H9 (cell line): ENCODE results near the gene MB21D2. TPM values are rescaled to one million over a fixed set of nuclear protein-coding genes. Genes with fewer than 3 reads are reported as not detected.

Experiments
- DNase-seq: peaks from one replicate; pipeline ENCODE4 v3.0.0-alpha.2; 2017
- H2AFZ ChIP-seq: one replicate; pipeline ENCODE4 v1.6.1; 2013; ENCODE audit warnings: mild to moderate bottlenecking, low read length, control low read depth, moderate library complexity
- H2AK5ac ChIP-seq: 2 replicates; pipeline ENCODE4 v1.6.1; 2013; ENCODE audit warnings: low read length, control low read depth, mixed read lengths; ENCODE audit not compliant: insufficient read length
- H2BK120ac ChIP-seq: one replicate; pipeline ENCODE4 v1.6.1; 2013; ENCODE audit warnings: low read depth, mild to moderate bottlenecking, low read length, control low read depth, inconsistent platforms; ENCODE audit not compliant: poor library complexity, severe bottlenecking
- H2BK12ac ChIP-seq: 2 replicates; pipeline ENCODE4 v1.6.1; 2013; ENCODE audit warnings: low read length, control low read depth, mixed read lengths, low read depth; ENCODE audit not compliant: insufficient read length
- H2BK15ac ChIP-seq: 2 replicates; pipeline ENCODE4 v1.6.1; 2013; ENCODE audit warnings: low read depth, low read length, control low read depth
- H2BK20ac ChIP-seq: one replicate; pipeline ENCODE4 v1.6.1; 2013; ENCODE audit warnings: low read depth, mild to moderate bottlenecking, low read length, control low read depth, inconsistent platforms; ENCODE audit not compliant: poor library complexity, severe bottlenecking
- H2BK5ac ChIP-seq: 2 replicates; pipeline ENCODE4 v1.6.1; 2013; ENCODE audit warnings: low read length, control low read depth, mixed read lengths; ENCODE audit not compliant: insufficient read length
- H3K14ac ChIP-seq: 2 replicates; pipeline ENCODE4 v1.6.1; 2013; ENCODE audit warnings: low read length, control low read depth; ENCODE audit not compliant: insufficient read depth
- H3K18ac ChIP-seq: 2 replicates; pipeline ENCODE4 v1.6.1; 2013; ENCODE audit warnings: low read depth, mild to moderate bottlenecking, mixed read lengths, low read length, control low read depth; ENCODE audit not compliant: insufficient read length
- H3K23ac ChIP-seq: 2 replicates; pipeline ENCODE4 v1.6.1; 2013; ENCODE audit warnings: low read length, control low read depth, mixed read lengths, low read depth; ENCODE audit not compliant: insufficient read length
- H3K23me2 ChIP-seq: 2 replicates; pipeline ENCODE4 v1.6.1; 2013; ENCODE audit warnings: low read depth, mild to moderate bottlenecking, mixed read lengths, low read length, control low read depth; ENCODE audit not compliant: insufficient read length, poor library complexity, severe bottlenecking
- H3K27ac ChIP-seq: 2 replicates; pipeline ENCODE4 v1.5.1; 2013; ENCODE audit warnings: low read length, control low read depth, mixed read lengths, low read depth; ENCODE audit not compliant: insufficient read length
- H3K27me3 ChIP-seq: 2 replicates; pipeline ENCODE4 v1.6.1; 2013; ENCODE audit warnings: low read length, control low read depth, inconsistent platforms; ENCODE audit not compliant: insufficient read depth
- H3K4ac ChIP-seq: 2 replicates; pipeline ENCODE4 v1.6.1; 2013; ENCODE audit warnings: low read depth, mild to moderate bottlenecking, control low read depth, inconsistent platforms, low read length, moderate library complexity
- H3K4me1 ChIP-seq: 2 replicates; pipeline ENCODE4 v1.6.1; 2013; ENCODE audit warnings: low read length, control low read depth, inconsistent platforms; ENCODE audit not compliant: insufficient read depth
- H3K4me2 ChIP-seq: 2 replicates; pipeline ENCODE4 v1.6.1; 2013; ENCODE audit warnings: low read length, control low read depth, mixed read lengths; ENCODE audit not compliant: insufficient read length, insufficient read depth
- H3K56ac ChIP-seq: 2 replicates; pipeline ENCODE4 v1.6.1; 2013; ENCODE audit warnings: low read depth, mild to moderate bottlenecking, mixed read lengths, low read length, control low read depth; ENCODE audit not compliant: insufficient read length
- H3K79me1 ChIP-seq: 2 replicates; pipeline ENCODE4 v1.6.1; 2013; ENCODE audit warnings: low read depth, mild to moderate bottlenecking, moderate library complexity, low read length, control low read depth, inconsistent platforms; ENCODE audit not compliant: insufficient read depth, poor library complexity, severe bottlenecking
- H3K79me2 ChIP-seq: 2 replicates; pipeline ENCODE4 v1.6.1; 2013; ENCODE audit warnings: low read length, control low read depth, inconsistent platforms; ENCODE audit not compliant: insufficient read depth
- H3K9ac ChIP-seq: 2 replicates; pipeline ENCODE4 v1.6.1; 2013; ENCODE audit warnings: low read length, control low read depth, mixed read lengths; ENCODE audit not compliant: insufficient read length; ENCODE audit errors: extremely low read depth
- H3K9me3 ChIP-seq: one replicate; pipeline ENCODE4 v1.6.1; 2013; ENCODE audit warnings: low read depth, low read length, inconsistent platforms; ENCODE audit not compliant: control insufficient read depth
- H3T11ph ChIP-seq: one replicate; pipeline ENCODE4 v1.6.1; 2013; ENCODE audit warnings: mild to moderate bottlenecking, low read length, control low read depth, inconsistent platforms
- H4K20me1 ChIP-seq: one replicate; pipeline ENCODE4 v1.6.1; 2013; ENCODE audit not compliant: control insufficient read depth, insufficient read length, insufficient read depth
- H4K5ac ChIP-seq: 2 replicates; pipeline ENCODE4 v1.6.1; 2013; ENCODE audit warnings: low read depth, mild to moderate bottlenecking, mixed read lengths, low read length, control low read depth; ENCODE audit not compliant: insufficient read length
- H4K8ac ChIP-seq: replicated peaks from 2 replicates; pipeline ENCODE4 v1.6.1; 2013; ENCODE audit warnings: low read length, control low read depth, mixed read lengths, low read depth; ENCODE audit not compliant: insufficient read length
- H4K91ac ChIP-seq: 2 replicates; pipeline ENCODE4 v1.6.1; 2013; ENCODE audit warnings: low read depth, mild to moderate bottlenecking, moderate library complexity, mixed read lengths, low read length, control low read depth; ENCODE audit not compliant: insufficient read length
- H3K27ac Mint-ChIP-seq, 3 experiments: 2 replicates in 2 of 3; 3 replicates in 1 of 3; pipeline ENCODE4 v1.8.0; 2020 to 2021; ENCODE audit warnings: mixed read lengths in 3 of 3, mild to moderate bottlenecking in 1 of 3, moderate library complexity in 1 of 3
- H3K27me3 Mint-ChIP-seq: 2 replicates; pipeline ENCODE4 v1.8.0; 2021; ENCODE audit warnings: low read depth, mild to moderate bottlenecking, moderate library complexity, mixed read lengths
- H3K36me3 Mint-ChIP-seq, 3 experiments: 2 replicates in 2 of 3; 3 replicates in 1 of 3; pipeline ENCODE4 v1.8.0; 2020 to 2021; ENCODE audit warnings: low read depth in 3 of 3, mixed read lengths in 3 of 3; ENCODE audit not compliant: insufficient read depth in 1 of 3
- H3K4me1 Mint-ChIP-seq, 2 experiments: 2 replicates each; pipeline ENCODE4 v1.8.0; 2020; ENCODE audit warnings: mixed read lengths in 2 of 2
- H3K4me3 Mint-ChIP-seq, 2 experiments: 2 replicates in 1 of 2; 3 replicates in 1 of 2; pipeline ENCODE4 v1.8.0; 2020 to 2021; ENCODE audit warnings: mild to moderate bottlenecking in 2 of 2, mixed read lengths in 2 of 2, moderate library complexity in 1 of 2
- H3K9me3 Mint-ChIP-seq, 2 experiments: 2 replicates in 1 of 2; 3 replicates in 1 of 2; pipeline ENCODE4 v1.8.0; 2020; ENCODE audit warnings: mild to moderate bottlenecking in 2 of 2, mixed read lengths in 2 of 2, moderate library complexity in 1 of 2
- CTCF ChIP-seq: fragments of 200-600 bp; sonication (generic); conservative IDR thresholded peaks from 3 replicates; pipeline ENCODE4 v1.8.0; 2021; ENCODE audit warnings: antibody characterized with exemption, mild to moderate bottlenecking
- WGBS: extraction: QIAGEN DNeasy Blood & Tissue Kit; methylation state at CpG from one replicate; pipeline ENCODE4 v1.1.7; 2013; ENCODE audit warnings: missing lambda C conversion rate, low lambda C conversion rate, mixed read lengths; ENCODE audit not compliant: insufficient read length; ENCODE audit errors: extremely low coverage; 5-methylcytosine and 5-hydroxymethylcytosine counted together
- total RNA-seq: library from RNA; stranded (reverse); gene quantifications from 2 replicates; pipeline ENCODE4 v1.2.1, GENCODE V29; 2021

Gene MB21D2
- total RNA-seq, 1 experiment from 2014 or later = 19.1 TPM

- Histone ChIP-seq H2AK5ac (no peak overlapping the region), H2AFZ (no peak overlapping the region), H2BK15ac (no peak overlapping the region), H2BK20ac (no peak overlapping the region), H3K23ac (no peak overlapping the region), H3K14ac (no peak overlapping the region), H3K27ac (no peak overlapping the region), H3K18ac (no peak overlapping the region), H3K4me1 (no peaks in the 10 kb centered on the region), H3T11ph (no peak overlapping the region), H3K4ac (no peak overlapping the region), H2BK120ac (no peak overlapping the region), H3K9ac (no peak overlapping the region), H3K79me1 (no peaks in the 10 kb centered on the region), H3K79me2 (peaks cover 6% of the 10 kb centered on the region; the same call in 1 of the 2 replicates), H2BK5ac (no peak overlapping the region), H4K20me1 (no peaks in the 10 kb centered on the region), H2BK12ac (no peak overlapping the region), H4K91ac (no peak overlapping the region), H4K8ac (no peak overlapping the region), H3K4me2 (no peak overlapping the region), H4K5ac (no peak overlapping the region), H3K56ac (no peak overlapping the region), H3K23me2 (no peaks in the 10 kb centered on the region), H3K9me3 (no peaks in the 10 kb centered on the region), H3K27me3 (no peaks in the 10 kb centered on the region)
- Mint-ChIP-seq H3K4me3 (no peak overlapping the region), H3K9me3 (no peaks in the 10 kb centered on the region), H3K27me3 (no peaks in the 10 kb centered on the region), H3K27ac (no peak overlapping the region), H3K4me1 (peaks cover 30 to 33% of the 10 kb centered on the region in 2 experiments), H3K36me3 (no peaks in the 10 kb centered on the region; a peak in 2 of 7 replicates)
- no CpG with 5 or more reads among the region's 2 CpGs for WGBS
- no peak for TF ChIP-seq CTCF
- DNase-seq = no peak
Measured at GRCh38 chr3:192861972-192862371, 55.7 kb downstream of the MB21D2 start.
